ENCODE results near the gene CEACAM4. TPM values are rescaled to one million over a fixed set of nuclear protein-coding genes. Genes with fewer than 3 reads are reported as not detected.

Gene CEACAM4
- total and polyA plus RNA-seq, 4 donors: 0.63 to 2.2 (median 0.80) TPM

DNA sequence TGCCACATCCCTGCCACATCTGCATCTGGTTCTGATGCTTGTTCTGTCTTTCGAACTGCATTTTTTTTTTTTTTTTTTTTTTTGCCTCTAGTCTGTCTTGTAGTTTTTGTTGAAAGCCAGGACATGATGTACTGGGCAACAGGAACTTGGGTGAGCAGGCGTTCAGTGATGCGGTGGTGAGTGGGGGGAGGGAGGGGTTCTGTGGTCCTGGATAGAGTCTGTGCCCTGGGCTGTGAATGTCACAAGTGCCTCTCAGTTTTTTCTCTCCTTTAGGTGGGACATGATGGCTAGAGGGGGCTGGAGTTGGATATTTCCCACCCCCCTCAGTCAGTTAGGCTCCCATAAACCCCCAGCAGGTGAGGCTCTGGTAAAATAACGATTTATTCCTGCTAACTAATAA lies 3.5 kb downstream of the CEACAM4 start:
- H3K27me3 ChIP-seq (ENCODE audit: control insufficient read depth in 4 of 4, insufficient read depth in 4 of 4, low read length in 3 of 4): peaks cover 0 to 3% (median 1%) of the 10 kb centered on the region in 4 donors
- H3K4me3 ChIP-seq (ENCODE audit: low read depth in 1 of 3, low read length in 3 of 3): no peak overlapping the region
- H3K9ac ChIP-seq (ENCODE audit: low read depth in 1 of 2, low read length in 2 of 2): no peak overlapping the region
- H3K9me3 ChIP-seq (ENCODE audit: control insufficient read depth in 4 of 4, low read length in 3 of 4): no peaks in the 10 kb centered on the region
- WGBS: 62% methylated on average over 4 of the region's 4 CpGs
- H3K36me3 ChIP-seq (ENCODE audit: control insufficient read depth in 4 of 4, insufficient read depth in 3 of 4, low read depth in 1 of 4, low read length in 3 of 4): no peaks in the 10 kb centered on the region
- TF ChIP-seq GABPA (IDR thresholded peaks at IDR 0.05 in 1 of 2, conservative IDR thresholded peaks at IDR 0.05 in 1 of 2) (no peak), NR2F2 (IDR thresholded peaks at IDR 0.05) (no peak), TAF1 (conservative IDR thresholded peaks at IDR 0.05) (no peak), JUND (IDR thresholded peaks at IDR 0.05) (no peak), EGR1 (IDR thresholded peaks at IDR 0.05; ENCODE audit: low read depth in 2 of 2) (no peak), RAD21 (IDR thresholded peaks at IDR 0.05) (no peak), HNF4G (IDR thresholded peaks at IDR 0.05) (no peak), SP1 (IDR thresholded peaks at IDR 0.05) (no peak), FOXA2 (IDR thresholded peaks at IDR 0.05) (no peak), HNF4A (conservative IDR thresholded peaks at IDR 0.05) (no peak), FOXA1 (IDR thresholded peaks at IDR 0.05) (no peak)
- TF ChIP-seq, protein P1, sequence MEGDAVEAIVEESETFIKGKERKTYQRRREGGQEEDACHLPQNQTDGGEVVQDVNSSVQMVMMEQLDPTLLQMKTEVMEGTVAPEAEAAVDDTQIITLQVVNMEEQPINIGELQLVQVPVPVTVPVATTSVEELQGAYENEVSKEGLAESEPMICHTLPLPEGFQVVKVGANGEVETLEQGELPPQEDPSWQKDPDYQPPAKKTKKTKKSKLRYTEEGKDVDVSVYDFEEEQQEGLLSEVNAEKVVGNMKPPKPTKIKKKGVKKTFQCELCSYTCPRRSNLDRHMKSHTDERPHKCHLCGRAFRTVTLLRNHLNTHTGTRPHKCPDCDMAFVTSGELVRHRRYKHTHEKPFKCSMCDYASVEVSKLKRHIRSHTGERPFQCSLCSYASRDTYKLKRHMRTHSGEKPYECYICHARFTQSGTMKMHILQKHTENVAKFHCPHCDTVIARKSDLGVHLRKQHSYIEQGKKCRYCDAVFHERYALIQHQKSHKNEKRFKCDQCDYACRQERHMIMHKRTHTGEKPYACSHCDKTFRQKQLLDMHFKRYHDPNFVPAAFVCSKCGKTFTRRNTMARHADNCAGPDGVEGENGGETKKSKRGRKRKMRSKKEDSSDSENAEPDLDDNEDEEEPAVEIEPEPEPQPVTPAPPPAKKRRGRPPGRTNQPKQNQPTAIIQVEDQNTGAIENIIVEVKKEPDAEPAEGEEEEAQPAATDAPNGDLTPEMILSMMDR (IDR thresholded peaks at IDR 0.05; ENCODE audit: low read depth, low read length, missing input control): no peak
- TF ChIP-seq, protein P2, sequence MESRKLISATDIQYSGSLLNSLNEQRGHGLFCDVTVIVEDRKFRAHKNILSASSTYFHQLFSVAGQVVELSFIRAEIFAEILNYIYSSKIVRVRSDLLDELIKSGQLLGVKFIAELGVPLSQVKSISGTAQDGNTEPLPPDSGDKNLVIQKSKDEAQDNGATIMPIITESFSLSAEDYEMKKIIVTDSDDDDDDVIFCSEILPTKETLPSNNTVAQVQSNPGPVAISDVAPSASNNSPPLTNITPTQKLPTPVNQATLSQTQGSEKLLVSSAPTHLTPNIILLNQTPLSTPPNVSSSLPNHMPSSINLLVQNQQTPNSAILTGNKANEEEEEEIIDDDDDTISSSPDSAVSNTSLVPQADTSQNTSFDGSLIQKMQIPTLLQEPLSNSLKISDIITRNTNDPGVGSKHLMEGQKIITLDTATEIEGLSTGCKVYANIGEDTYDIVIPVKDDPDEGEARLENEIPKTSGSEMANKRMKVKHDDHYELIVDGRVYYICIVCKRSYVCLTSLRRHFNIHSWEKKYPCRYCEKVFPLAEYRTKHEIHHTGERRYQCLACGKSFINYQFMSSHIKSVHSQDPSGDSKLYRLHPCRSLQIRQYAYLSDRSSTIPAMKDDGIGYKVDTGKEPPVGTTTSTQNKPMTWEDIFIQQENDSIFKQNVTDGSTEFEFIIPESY (IDR thresholded peaks at IDR 0.05): no peak
- TF ChIP-seq, protein P3, sequence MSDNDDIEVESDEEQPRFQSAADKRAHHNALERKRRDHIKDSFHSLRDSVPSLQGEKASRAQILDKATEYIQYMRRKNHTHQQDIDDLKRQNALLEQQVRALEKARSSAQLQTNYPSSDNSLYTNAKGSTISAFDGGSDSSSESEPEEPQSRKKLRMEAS (IDR thresholded peaks at IDR 0.05): no peak
- TF ChIP-seq, protein P4, sequence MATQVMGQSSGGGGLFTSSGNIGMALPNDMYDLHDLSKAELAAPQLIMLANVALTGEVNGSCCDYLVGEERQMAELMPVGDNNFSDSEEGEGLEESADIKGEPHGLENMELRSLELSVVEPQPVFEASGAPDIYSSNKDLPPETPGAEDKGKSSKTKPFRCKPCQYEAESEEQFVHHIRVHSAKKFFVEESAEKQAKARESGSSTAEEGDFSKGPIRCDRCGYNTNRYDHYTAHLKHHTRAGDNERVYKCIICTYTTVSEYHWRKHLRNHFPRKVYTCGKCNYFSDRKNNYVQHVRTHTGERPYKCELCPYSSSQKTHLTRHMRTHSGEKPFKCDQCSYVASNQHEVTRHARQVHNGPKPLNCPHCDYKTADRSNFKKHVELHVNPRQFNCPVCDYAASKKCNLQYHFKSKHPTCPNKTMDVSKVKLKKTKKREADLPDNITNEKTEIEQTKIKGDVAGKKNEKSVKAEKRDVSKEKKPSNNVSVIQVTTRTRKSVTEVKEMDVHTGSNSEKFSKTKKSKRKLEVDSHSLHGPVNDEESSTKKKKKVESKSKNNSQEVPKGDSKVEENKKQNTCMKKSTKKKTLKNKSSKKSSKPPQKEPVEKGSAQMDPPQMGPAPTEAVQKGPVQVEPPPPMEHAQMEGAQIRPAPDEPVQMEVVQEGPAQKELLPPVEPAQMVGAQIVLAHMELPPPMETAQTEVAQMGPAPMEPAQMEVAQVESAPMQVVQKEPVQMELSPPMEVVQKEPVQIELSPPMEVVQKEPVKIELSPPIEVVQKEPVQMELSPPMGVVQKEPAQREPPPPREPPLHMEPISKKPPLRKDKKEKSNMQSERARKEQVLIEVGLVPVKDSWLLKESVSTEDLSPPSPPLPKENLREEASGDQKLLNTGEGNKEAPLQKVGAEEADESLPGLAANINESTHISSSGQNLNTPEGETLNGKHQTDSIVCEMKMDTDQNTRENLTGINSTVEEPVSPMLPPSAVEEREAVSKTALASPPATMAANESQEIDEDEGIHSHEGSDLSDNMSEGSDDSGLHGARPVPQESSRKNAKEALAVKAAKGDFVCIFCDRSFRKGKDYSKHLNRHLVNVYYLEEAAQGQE (IDR thresholded peaks at IDR 0.05): no peak
- no peak for DNase-seq (ENCODE audit: low spot score)
- H3K27ac ChIP-seq (ENCODE audit: low read depth in 1 of 2, low read length in 2 of 2): no peak overlapping the region
- peaks cover 0 to 2% (median 0%) of the 10 kb centered on the region in 4 donors for H3K4me1 ChIP-seq (ENCODE audit: control insufficient read depth in 4 of 4, insufficient read depth in 4 of 4, low read length in 3 of 4)

DNA sequence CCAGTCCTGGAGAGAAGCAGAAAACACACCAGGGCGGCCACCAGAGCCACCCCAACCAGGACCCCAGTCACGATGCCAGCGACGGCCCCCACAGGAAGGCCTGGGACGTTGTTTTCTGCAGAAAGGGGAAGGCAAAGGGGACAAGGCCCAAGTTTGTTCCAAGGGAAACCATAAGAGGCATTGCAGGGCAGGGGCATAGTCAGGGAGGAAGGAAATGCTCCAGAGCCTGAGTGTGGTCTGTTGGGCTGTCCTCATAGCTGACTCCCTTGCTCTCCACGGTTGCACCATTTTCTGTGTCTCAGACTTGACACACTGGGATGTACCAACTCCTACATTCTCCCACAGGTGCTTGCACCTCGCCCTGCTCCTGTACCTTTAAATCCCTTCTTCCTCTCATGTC lies 5.2 kb downstream of the CEACAM4 start:
- Histone ChIP-seq H3K27ac (ENCODE audit: low read depth in 1 of 2, low read length in 2 of 2) (no peak overlapping the region), H3K27me3 (ENCODE audit: control insufficient read depth in 4 of 4, insufficient read depth in 4 of 4, low read length in 3 of 4) (peaks cover 0 to 3% (median 0%) of the 10 kb centered on the region in 4 donors), H3K4me1 (ENCODE audit: control insufficient read depth in 4 of 4, insufficient read depth in 4 of 4, low read length in 3 of 4) (peaks cover 0 to 2% (median 0%) of the 10 kb centered on the region in 4 donors), H3K9ac (ENCODE audit: low read depth in 1 of 2, low read length in 2 of 2) (no peak overlapping the region), H3K4me3 (ENCODE audit: low read depth in 1 of 3, low read length in 3 of 3) (no peak overlapping the region), H3K9me3 (ENCODE audit: control insufficient read depth in 4 of 4, low read length in 3 of 4) (no peaks in the 10 kb centered on the region), H3K36me3 (ENCODE audit: control insufficient read depth in 4 of 4, insufficient read depth in 3 of 4, low read depth in 1 of 4, low read length in 3 of 4) (no peaks in the 10 kb centered on the region)
- no peak for DNase-seq (ENCODE audit: low spot score)
- 52% methylated on average over 7 of the region's 7 CpGs for WGBS
- TF ChIP-seq EGR1 (IDR thresholded peaks at IDR 0.05; ENCODE audit: low read depth in 2 of 2) (no peak), JUND (IDR thresholded peaks at IDR 0.05) (no peak), RXRA (IDR thresholded peaks at IDR 0.05) (no peak), RAD21 (IDR thresholded peaks at IDR 0.05) (no peak), SP1 (IDR thresholded peaks at IDR 0.05) (no peak), YY1 (IDR thresholded peaks at IDR 0.05) (no peak), NR2F2 (IDR thresholded peaks at IDR 0.05) (no peak), HNF4G (IDR thresholded peaks at IDR 0.05) (no peak), FOXA1 (IDR thresholded peaks at IDR 0.05) (no peak)
- TF ChIP-seq, protein P4 (IDR thresholded peaks at IDR 0.05): no peak
- TF ChIP-seq, protein P3 (IDR thresholded peaks at IDR 0.05): no peak
- TF ChIP-seq, protein P1 (IDR thresholded peaks at IDR 0.05; ENCODE audit: low read depth, low read length, missing input control): no peak

All from liver (tissue), 9 donors.